ACHN (cell line): ENCODE measurements around the gene AEBP2.
"Not testable (repeated sequence)": the region's sequence is repeated elsewhere in the genome, so short reads cannot be mapped to it uniquely, and the experiment has no call there.

Source experiments
- DNase-seq: peaks from one replicate; pipeline ENCODE4 v3.0.0-alpha.2; 2015
- in situ Hi-C: cut with HindIII; loops from 2 replicates; pipeline ENCODE4 v1.10.0; 2017; ENCODE audit warnings: low sequenced_read_pairs, low pct_ligation_motif_present, low pct_unique_long_range_greater_than_20kb

AEBP2 gene

DNA sequence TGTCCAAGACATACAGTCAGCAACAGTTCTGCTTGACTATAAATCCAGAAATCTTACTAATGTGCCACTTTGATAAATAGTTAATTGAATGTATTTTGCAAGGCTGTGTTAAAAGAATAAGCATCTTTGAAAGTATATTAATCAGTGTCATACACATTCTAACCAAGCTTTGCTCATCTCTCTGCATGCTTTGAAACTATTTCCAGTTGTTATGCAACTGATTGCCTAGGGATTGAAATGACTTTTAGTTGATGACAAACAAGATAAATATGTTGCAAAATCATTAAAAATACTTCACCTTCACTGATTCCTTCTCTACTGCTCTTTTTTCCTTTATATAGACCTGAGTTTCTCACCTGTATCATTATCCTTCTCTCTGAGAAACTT is 91.3 kb downstream of the AEBP2 start:
- in situ Hi-C loops = no loop called here
- DNase-seq = no peak

DNA sequence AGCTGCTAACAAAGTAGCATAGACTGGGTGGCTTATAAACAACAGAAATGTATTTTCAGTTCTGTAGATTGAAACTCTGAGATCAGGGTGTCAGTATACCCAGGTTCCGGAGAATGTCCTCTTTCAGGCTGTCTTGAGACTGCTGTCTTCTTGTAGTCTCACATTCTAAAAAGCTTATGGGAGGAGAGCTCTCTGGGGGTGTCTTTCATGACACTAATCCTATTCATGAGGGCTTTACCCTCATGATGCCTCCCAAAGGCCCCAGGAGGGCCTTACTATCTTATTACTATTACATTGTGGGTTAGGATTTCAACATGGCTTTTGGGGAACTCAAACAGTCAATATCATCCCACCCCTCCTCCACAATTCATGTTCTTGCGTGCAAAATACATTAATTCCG is 94.3 kb downstream of the AEBP2 start:
- in situ Hi-C loops = no loop called here
- DNase-seq = no peak

DNA sequence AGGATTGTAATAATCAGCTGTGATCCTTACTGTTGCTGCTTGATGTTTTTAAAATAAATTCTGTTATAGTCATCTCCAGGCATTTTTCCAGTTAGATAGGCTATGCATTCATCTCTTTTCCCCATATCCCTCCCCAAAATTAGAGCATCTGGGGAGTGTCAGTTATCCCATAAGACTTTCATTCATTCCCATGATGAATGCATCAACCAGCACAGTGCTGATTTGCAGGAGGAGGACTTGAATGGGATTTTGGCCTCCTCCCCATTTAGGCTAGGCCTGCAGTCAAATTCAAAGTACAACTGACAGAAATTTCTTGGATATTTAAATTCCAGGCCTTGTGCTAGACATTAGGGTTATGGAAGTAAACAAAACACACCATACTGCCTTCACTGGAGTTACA is 99.8 kb downstream of the AEBP2 start:
- in situ Hi-C loops = no loop called here
- DNase-seq = no peak

GRCh38 chr12:19539836-19540235 is 100.5 kb downstream of the AEBP2 start:
- no peak for DNase-seq

DNA sequence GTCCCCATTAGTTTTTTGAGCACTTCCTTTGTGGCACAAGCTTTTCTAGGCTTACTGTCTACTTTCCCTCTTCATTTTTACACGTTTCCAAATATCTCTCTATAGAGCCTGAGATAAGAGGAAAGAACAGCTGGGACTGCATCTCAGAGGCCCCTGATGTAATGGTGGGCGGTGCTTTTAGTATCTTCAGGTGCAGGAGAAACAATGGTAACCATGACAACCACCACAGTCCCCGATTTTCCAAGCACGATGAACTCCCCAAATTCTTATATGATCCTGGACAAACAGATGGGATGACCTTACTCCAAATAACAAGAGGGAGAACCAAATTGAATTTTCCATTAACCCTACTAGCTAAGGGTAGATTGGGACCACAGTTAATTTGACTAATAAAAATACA is 103.3 kb downstream of the AEBP2 start:
- DNase-seq = no peak
- in situ Hi-C loops = no loop called here

More at GRCh38 chr12:19539836-19540235, 100.5 kb downstream of the AEBP2 start:
- in situ Hi-C loops = no loop called here

DNA sequence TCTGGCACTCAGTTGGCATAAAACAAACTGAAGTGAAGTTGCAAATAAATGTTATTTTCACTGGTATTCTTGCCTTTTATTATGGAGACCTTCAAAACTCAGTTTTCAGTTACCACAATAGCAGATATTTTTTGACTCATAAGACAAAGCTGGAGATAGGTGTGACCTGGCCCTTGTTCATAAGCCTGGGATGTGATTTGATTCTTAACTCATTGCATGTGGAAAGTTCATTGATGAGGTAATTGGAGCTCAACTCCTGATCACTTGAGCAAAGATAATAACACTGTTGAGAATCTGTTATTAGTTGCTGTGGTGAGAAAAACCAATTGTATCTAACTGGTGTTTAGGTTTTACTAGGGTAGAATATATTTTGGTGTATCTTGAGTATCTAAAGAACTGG is 105.1 kb downstream of the AEBP2 start:
- in situ Hi-C loops = no loop called here
- no peak for DNase-seq

DNA sequence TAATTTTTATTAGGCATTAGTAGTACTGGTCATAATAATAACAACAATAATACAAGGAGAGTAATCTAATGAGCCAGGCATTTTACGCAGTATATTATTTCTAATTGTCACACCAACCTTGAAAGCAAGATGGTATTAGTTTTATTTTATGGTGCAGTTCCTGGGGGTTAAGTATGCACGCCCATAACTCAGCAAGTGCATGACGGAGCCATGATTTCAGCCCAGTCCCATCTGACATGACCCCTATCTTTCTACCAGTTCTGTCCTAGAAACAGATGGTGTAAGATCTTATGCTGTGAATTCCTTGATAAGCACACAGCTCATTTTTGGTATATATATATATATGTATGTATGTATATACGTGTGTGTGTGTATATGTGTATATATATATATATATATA is 106.0 kb downstream of the AEBP2 start:
- DNase-seq = no peak
- in situ Hi-C loops = no loop called here

DNA sequence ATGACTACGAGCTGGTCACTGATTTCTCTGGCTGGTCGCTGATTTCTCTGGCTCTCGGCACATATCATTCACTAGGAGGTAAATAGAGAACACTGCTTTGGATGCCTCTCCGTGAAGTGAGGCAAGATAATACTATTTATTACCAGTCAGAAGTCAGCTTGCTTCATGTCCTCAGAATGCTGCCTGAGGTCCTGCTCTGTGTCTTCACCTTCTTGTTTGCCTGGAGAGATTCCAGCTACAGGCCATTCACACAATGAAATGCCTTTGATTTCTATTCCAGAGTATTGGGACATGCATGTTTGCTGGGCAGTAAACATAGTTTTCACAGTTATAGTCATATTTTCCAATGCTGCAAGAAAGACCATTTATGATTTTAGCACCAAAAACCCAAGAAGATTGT is 106.7 kb downstream of the AEBP2 start:
- DNase-seq = no peak

DNA sequence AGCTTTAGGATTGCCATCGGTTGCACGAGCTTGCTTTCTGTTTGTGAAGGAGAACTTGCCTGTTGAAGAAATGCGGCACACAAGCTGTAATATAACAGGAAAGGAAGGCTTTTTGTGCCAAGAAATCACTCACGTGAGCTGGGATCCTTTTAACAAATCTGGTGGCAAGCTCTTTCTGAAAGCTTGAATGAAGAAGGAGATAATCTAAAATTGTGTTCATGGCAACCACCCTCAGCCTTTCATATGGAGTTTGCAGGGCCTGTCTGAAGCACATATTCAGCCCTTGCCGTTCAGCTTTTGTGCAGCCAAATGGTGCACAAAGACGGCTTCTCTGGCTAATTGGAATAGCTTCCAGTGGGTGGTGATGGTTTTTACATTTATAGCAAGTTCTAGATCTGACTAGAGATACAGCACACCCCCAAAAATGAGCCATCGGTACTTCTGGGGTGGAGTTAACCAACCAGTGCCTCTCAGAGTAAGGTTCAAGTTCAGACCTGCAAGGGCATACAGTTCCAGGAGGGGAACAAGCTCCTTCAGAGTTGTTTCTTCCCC is 107.4 kb downstream of the AEBP2 start:
- in situ Hi-C loops = no loop called here
- no peak for DNase-seq

More for the DNA sequence above, 106.7 kb downstream of the AEBP2 start:
- in situ Hi-C loops = no loop called here

DNA sequence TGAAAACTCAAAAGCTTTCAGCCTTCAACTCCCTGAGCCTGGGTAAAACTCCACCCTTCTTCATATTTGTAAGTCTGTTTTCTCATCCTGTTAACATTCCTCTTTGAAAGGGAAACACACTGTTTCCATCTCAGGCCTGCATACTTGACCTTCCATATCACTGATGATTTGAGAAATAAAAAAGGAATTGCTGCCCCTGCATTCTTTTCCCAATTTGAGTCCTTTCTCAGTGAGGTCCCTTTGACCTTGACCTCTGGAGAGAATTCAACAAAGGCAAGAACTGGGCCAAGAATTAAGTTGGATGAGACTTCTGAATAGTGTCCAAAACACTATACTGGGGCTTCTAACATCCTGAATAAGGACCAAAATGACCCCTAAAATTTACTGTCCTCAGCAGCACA is 108.0 kb downstream of the AEBP2 start:
- no peak for DNase-seq
- in situ Hi-C loops = no loop called here

DNA sequence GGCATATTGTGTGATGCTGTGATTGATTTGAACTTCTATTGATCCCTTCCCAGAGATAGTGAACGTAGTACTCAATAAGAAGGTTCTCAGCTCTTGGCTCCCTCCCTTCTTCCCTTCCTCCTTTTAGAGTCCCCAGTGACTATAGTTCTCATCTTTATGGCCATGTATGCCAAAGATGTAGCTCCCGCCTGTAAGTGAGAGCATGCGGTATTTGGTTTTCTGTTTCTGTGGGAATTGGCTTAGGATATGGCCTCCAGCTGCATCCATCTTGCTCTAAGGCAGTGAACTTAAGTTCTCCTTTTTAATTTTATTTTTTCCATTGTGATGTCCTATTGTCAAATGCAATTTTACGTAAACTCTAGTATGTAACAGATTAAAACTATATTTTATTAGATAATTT is 109.5 kb downstream of the AEBP2 start:
- no peak for DNase-seq
- in situ Hi-C loops = no loop called here

DNA sequence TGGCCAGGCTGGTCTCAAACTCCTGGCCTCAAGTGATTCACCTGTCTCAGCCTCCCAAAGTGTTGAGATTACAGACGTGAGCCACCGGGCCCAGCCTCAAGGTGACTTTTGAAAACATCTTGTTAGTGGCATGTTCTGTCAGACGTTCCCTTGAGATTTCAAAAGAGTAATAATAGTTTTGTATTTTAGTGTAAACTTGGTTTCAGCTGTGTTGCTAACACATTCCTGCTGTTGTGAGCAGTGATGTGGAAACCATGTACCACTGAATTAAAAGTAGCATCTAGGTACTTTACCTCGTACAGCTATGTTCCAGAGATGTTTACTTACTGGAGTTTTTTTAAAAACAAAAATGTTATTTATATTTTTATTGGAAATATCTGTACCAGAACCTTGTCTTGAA is 111.3 kb downstream of the AEBP2 start:
- in situ Hi-C loops = no loop called here
- DNase-seq = no peak

GRCh38 chr12:19552441-19553097 is 113.3 kb downstream of the AEBP2 start:
- DNase-seq, in situ Hi-C loops: not testable (repeated sequence)

DNA sequence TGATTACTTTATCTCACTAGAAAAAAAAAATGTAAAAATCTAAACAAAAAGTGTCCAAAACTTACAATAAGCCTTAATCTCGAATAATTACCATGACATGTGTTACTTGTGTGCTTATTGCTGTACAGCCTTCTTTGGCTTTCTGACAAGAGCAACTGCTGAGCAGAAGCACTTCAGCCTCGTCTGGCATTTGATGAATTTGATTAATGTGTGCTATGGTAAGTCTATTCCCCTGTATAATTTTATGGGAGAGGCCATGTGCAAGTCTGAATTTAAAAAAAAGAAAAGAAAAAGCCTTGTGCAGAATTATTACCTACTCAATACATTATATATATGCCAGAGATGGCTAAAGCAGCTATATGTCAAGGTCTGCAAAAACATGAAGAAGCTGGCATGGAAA is 113.9 kb downstream of the AEBP2 start:
- in situ Hi-C loops = no loop called here
- DNase-seq = no peak

- no peak for DNase-seq
- in situ Hi-C loops = no loop called here
Observed at GRCh38 chr12:19561411-19561961, 122.2 kb downstream of the AEBP2 start.
